ENCODE measurements around the gene MTMR2. TPM values are rescaled to one million over a fixed set of nuclear protein-coding genes. Genes with fewer than 3 reads are reported as not detected.
A peak's percentile ranks its signal among the peaks of the same experiment; 100 is the strongest.
"Not testable (repeated sequence)": the region's sequence is repeated elsewhere in the genome, so short reads cannot be mapped to it uniquely, and the experiment has no call there.

The MTMR2 gene
- total RNA-seq, 1 donor from 2014 or later = 48.7 TPM

GRCh38 chr11:95886462-95886861, 37.4 kb downstream of the MTMR2 start:
- no peak for DNase-seq (ENCODE audit: low read depth in 2 of 2)

DNA sequence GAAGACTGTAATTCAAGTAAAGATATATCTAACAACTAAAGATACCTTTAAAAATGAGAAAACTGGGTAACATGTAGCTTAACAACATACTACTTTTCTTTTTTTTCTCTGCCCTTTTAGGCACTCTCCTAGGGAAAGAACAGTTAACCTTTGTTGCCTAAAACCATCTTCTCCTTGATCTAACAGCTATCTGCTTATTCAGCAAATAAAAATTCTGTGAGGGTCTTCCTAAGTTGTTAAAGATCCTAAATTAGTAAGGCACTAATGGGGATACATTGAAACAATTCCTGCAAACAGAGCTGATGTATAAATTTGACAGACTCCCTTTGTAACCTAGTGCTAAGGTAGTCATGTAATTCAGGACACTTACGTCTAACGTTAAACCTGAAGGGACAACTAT, 39.1 kb downstream of the MTMR2 start:
- DNase-seq (ENCODE audit: low read depth in 2 of 2) = no peak

DNA sequence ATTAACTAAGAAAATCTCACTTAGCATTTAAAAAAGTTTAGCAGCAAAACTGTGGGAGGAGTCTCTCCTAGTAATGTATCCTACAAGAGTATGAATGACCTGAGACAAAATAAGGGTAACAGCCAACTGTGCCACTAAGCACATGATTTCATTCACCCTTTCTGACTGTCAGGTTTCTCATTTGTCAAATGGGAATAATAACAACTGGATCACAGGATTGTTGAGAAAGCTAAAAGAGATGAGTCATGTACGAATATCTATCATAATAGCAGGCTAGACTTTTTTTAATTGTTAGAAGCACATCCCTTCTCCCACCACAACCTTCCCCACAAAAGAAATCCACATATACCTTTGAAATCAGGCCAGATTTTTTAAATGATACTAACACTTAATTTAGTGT, 39.5 kb downstream of the MTMR2 start:
- peak; percentile 82 to 94 for DNase-seq (ENCODE audit: low read depth in 2 of 2)

- peak; percentile 57 to 58 for DNase-seq (ENCODE audit: low read depth in 2 of 2)
Measured at GRCh38 chr11:95883381-95883780, 40.5 kb downstream of the MTMR2 start.

GRCh38 chr11:95877291-95877690, 46.6 kb downstream of the MTMR2 start:
- DNase-seq (ENCODE audit: low read depth in 2 of 2) = peak in 1 of 2 donors; percentile 34

DNA sequence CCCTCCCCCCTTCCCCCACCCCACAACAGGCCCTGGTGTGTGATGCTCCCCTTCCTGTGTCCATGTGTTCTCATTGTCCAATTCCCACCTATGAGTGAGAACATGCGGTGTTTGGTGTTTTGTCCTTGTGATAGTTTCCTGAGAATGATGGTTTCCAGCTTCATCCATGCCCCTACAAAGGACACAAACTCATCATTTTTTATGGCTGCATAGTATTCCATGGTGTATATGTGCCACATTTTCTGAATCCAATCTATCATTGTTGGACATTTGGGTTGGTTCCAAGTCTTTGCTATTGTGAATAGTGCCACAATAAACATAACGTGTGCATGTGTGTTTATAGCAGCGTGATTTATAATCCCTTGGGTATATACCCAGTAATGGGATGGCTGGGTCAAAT, 53.0 kb downstream of the MTMR2 start:
- DNase-seq (ENCODE audit: low read depth in 2 of 2) = not testable (repeated sequence)

GRCh38 chr11:95867105-95867504, 56.8 kb downstream of the MTMR2 start:
- no peak for DNase-seq (ENCODE audit: low read depth in 2 of 2)

DNA sequence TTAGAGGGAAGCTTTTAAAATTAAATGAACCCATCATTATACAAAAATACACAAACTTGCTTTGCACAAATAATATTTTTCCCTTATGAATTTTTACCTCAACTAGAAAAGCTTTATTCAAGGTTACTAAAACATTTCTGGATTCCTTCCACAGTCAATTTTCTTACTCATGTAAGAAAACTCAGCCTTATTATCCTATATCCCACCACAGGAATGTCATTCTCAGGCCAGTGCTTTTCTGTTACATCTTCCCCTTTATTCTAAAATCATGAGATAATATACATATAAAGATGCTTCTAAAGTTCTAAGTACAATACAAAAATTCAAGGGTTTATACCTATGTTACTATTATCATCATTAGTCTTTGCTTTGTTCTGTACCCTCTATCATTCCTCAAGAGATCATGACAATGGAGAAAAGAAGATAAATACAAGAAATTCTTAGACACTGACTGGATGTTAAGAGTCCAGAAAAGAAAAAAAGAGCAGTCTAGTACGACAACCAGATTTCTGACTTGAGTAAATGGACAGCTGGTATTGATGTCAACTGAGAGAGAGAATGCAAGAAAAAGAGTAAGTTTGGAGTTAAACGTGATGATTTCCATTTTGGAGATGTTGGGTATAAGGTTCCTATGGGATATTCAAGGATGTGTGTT, 60.3 kb downstream of the MTMR2 start:
- no peak for DNase-seq (ENCODE audit: low read depth in 2 of 2)

- not testable (repeated sequence) for DNase-seq (ENCODE audit: low read depth in 2 of 2)
Measured at GRCh38 chr11:95860024-95860423, 63.9 kb downstream of the MTMR2 start.

DNA sequence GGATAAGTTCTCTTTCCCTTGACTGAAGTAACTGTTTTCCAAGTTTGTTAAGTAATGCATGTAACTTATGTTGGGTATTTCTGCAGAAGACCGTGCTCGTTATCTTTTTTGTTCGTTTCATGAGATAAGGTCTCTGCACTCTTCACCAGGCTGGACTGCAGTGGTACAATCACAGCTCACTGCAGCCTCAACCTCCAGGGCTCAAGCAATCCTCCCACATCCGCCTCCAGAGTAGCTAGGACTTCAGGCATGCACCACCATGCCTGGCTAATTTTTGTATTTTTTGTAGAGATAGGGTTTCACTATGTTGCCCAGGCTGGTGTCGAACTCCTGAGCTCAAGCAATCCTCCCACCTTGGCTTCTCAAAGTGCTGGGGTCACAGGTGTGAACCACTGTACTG, 69.5 kb downstream of the MTMR2 start:
- not testable (repeated sequence) for DNase-seq (ENCODE audit: low read depth in 2 of 2)

GRCh38 chr11:95853862-95854261, 70.0 kb downstream of the MTMR2 start:
- DNase-seq (ENCODE audit: low read depth in 2 of 2) = no peak

DNA sequence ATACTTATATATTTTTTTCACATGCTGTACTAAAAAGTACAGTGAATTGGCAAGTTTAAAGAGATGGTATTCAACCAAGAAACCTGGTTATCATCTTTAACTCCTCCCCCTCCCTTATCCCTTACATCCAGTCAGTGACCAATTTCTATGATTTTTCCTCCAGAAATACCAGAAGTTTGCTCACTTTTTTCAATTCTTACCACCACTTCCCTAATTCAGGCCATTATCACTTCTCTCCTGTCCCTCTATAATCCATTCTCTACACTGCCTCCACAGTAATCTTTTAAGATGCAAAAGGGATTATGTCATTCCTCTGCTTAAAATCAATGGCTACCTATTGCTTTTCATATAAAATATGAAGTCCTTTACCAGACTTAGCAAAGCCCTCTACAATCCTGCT, 70.8 kb downstream of the MTMR2 start:
- no peak for DNase-seq (ENCODE audit: low read depth in 2 of 2)

GRCh38 chr11:95850137-95850536, 73.8 kb downstream of the MTMR2 start:
- DNase-seq (ENCODE audit: low read depth in 2 of 2) = no peak

DNA sequence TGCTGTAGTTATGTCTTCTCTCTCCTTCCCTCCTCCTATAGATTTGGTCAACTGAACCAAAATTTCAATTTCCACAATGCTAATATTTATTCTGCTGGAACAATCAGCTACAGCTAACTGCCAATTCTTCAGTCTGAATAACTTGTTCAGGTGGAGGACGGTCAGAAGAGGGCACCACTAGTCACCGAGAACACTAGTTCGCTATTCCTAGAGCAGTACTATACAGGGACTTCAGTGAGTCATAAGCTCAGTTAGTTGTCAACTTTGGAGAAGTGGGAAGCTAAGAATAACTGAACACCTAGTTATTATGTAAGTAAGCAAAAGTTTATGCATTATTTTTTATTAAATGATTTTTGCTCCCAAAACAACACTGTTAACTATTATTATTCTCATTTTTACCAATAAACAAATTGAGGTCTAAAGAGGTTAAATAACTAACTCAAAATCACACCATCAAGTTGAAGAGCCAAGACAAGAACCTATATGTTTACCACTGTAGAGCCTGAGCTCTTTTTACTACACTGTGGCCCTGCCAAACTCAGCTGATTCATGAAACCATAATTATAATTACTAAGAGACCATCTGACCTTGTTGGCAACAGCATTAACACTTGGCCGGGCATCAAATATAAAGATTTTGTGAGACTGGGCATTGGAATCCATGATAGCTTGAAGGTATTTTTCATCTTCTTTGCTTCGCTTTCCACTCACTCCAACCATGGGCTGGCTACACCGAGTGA, 74.7 kb downstream of the MTMR2 start:
- peak; percentile 74 to 84 for DNase-seq (ENCODE audit: low read depth in 2 of 2)

DNA sequence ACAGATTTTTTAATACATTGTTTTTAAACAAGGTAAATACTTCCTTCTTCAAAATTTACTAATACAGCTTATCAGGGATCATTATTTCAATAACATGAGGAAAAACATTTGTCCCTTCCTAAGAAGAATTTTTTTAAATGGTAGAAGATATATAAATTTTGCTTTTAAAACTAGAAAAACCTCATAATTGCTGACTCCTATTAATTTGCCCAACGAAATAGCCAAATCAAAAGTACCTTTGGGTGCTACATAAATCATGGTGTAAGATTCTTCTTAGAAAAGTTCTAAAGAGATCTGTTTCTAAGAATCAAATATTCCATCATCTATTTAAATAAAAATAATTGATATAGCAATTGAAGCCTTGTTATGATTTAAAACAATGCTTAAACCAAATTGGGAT, 78.7 kb downstream of the MTMR2 start:
- DNase-seq (ENCODE audit: low read depth in 2 of 2) = no peak

DNA sequence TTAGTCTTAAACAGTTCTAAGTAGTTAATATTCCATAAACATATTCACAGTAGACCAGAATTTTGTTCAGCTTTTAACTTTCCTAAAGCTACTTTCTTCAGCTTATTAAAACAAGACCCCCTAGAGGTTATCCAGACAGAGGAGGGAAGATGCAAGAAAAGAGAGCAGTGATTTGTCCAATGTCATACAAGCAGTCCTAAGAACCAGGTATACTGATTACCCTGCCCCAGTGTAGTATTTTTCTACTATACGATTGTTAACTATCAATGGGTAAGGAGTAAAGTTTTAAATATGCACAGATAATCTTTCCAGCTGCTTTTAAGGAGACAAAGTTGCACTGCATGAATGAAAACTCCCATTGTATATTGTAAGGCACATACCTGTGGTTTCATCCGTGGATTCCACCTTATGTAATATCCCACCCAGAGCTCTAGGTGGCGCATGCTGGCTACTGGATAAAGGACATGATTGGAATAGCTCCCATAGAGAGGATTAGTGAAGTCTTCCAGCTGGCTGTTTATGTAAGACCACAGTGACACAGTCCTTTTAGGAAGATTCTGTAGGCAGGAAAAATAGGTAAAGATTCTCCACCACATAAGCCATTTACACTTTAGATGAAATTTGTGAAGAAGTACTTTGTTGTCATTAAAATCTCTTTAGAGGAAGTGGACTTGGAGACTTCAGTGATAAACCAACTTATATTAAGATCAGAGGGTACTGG, 88.0 kb downstream of the MTMR2 start:
- DNase-seq (ENCODE audit: low read depth in 2 of 2) = peak; percentile 69 to 79

DNA sequence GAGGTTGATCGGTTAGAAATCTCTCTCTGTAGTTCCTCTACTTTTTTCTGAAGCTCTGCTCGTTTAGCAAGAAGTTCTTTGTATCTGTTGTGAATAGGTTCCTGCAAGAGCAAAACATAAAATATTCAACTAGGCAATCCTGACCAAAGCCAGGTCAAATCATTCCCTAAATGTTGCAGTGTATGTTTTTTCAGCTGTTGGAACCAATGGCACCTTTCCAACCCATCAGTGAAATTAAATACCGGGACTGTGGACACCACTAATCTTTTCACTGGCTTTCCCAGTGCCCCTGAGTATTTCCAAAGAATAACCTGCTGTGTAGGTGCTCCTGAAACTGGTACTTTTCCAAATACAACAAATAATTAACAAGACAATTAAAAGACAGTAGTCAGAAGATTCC, 88.6 kb downstream of the MTMR2 start:
- peak; percentile 12 to 73 for DNase-seq (ENCODE audit: low read depth in 2 of 2)

GRCh38 chr11:95833378-95833777, 90.5 kb downstream of the MTMR2 start:
- no peak for DNase-seq (ENCODE audit: low read depth in 2 of 2)

DNA sequence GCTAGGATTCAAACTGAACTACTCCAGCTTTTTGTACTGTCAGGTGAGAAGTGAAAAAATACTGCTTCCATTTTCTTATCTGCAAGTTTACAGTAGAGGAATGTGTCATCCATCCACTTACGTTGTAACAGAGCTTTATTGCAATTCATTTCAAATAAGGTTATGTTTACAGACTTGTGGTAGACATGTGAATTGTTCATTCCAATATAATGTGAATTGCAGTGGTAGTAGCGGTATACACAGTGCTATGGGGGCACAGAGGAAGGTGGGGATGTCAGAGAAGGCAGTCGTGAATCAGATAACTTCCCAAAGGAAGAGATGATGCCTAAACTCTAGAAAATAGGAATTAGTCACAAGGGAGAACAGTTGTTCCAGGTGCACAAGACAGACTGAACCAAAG, 91.1 kb downstream of the MTMR2 start:
- no peak for DNase-seq (ENCODE audit: low read depth in 2 of 2)

DNA sequence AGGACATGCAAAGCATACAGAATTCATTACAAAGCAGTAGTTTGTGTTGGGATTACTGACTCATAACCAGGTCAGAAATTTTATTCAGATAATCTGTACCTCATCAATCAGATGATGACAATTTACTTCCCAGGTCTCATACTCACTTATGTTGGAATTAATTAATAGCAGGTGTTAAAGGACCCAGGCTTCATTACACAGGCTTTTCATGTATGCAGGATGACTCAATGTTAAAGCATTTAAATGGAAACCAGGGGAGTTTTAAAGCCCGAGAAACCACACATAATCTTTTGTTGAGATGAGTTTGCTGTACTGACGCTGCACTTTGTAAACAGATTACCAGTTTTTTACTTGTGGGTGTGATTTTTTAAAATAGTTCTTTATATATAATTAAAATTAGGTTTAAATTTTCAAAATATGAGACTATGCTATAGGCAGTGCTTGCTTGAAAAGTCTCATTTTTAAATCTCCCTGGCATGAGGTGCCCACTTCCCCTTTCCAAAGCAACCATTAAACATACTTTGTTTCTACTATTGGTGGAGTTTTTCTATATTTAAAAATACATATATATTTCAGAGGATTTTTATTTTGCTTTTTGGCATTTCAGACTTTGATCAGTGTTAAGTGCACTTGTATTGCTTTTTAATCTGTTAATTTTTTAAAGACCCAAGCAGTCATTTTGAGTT, 92.6 kb downstream of the MTMR2 start:
- DNase-seq (ENCODE audit: low read depth in 2 of 2) = no peak

DNA sequence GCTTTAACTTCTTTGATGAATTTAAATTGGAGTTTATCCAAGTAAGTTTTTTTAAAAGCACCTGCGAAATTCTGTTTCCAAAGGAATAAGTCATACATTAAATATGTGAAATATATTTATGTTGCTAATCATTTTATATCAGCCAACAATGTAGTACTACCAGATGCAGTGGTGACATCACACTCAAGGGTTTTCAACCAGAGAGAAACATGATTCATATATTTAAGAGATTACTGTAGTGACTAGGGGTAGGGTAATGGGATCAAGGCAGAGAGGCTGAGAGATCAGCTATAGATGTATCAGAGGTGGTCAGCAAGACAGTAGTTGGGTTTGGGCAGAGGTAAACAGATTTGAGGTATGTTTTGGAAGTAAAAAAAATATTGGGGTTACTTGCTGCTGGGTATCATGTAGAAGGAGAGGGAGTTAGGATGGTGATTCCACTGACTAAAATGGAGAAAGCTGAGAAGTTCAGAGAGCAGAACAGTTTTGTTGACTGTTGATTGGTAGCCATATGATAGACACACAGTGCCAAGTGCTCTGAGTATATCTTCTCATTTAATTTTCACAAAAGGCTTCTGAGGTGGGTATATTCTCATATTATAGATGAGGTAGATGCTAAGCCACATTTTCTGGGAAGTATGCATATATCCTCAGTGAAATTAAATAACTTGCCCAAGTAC, 94.2 kb downstream of the MTMR2 start:
- DNase-seq (ENCODE audit: low read depth in 2 of 2) = no peak
